CD4-positive, alpha-beta T cell (primary cell): ENCODE results near the gene MCEE. TPM values are rescaled to one million over a fixed set of nuclear protein-coding genes. Genes with fewer than 3 reads are reported as not detected.
"Not testable (repeated sequence)": the region's sequence is repeated elsewhere in the genome, so short reads cannot be mapped to it uniquely, and the experiment has no call there.

Source experiments
- ATAC-seq: fragments of 200-7000 bp; cut with Tn5 transposase; one replicate; pipeline ENCODE4 v1.10.0; 2022; ENCODE audit warnings: mild to moderate bottlenecking; ENCODE audit not compliant: poor library complexity
- CTCF ChIA-PET: fragments of 350-600 bp; sonication (Branson Sonifier 250); formaldehyde crosslinking; loops from one replicate; lab custom pipeline; 2021; ENCODE audit warnings: antibody characterized with exemption, inconsistent platforms; lab: Charles Lee
- POLR2A ChIA-PET: fragments of 350-600 bp; sonication (Branson Sonifier 250); formaldehyde crosslinking; loops from one replicate; lab custom pipeline; 2021; ENCODE audit warnings: antibody characterized with exemption, inconsistent platforms; lab: Charles Lee
- DNase-seq, 14 experiments: peaks; one replicate each; pipeline ENCODE4 v3.0.0-alpha.2; 2013 to 2020; ENCODE audit warnings: mixed read lengths in 2 of 14
- H3K27ac ChIP-seq, 2 donors: one replicate each; pipeline versions ENCODE4 v1.5.1 to v1.7.0; 2013; ENCODE audit warnings: low read length in 2 of 2, low read depth in 1 of 2, mild to moderate bottlenecking in 1 of 2
- H3K27me3 ChIP-seq, 2 experiments: 1 replicate in 1 of 2; 2 replicates in 1 of 2; pipeline versions ENCODE4 v1.6.1 to v1.7.0; 2013; ENCODE audit warnings: low read length in 2 of 2, control low read depth in 1 of 2, mild to moderate bottlenecking in 1 of 2, moderate library complexity in 1 of 2; ENCODE audit not compliant: insufficient read depth in 2 of 2, control insufficient read depth in 1 of 2
- H3K36me3 ChIP-seq: one replicate; pipeline ENCODE4 v1.6.1; 2013; ENCODE audit warnings: low read length, control low read depth; ENCODE audit not compliant: insufficient read depth
- H3K4me1 ChIP-seq: one replicate; pipeline ENCODE4 v1.6.1; 2013; ENCODE audit warnings: low read length, control low read depth; ENCODE audit not compliant: insufficient read depth
- H3K4me3 ChIP-seq: one replicate; pipeline ENCODE4 v1.5.1; 2013; ENCODE audit warnings: mild to moderate bottlenecking, low read length, moderate library complexity
- H3K9me3 ChIP-seq, 2 experiments: 1 replicate in 1 of 2; 2 replicates in 1 of 2; pipeline versions ENCODE4 v1.6.1 to v1.7.0; 2013; ENCODE audit warnings: low read length in 2 of 2, mild to moderate bottlenecking in 2 of 2, control low read depth in 1 of 2, moderate library complexity in 1 of 2; ENCODE audit not compliant: control insufficient read depth in 1 of 2, insufficient read depth in 1 of 2
- H3K27ac Mint-ChIP-seq: one replicate; pipeline ENCODE4 v1.8.0; 2020; ENCODE audit warnings: mixed read lengths
- H3K27me3 Mint-ChIP-seq: one replicate; pipeline ENCODE4 v1.8.0; 2021; ENCODE audit warnings: mixed read lengths
- H3K36me3 Mint-ChIP-seq: one replicate; pipeline ENCODE4 v1.8.0; 2021; ENCODE audit warnings: low read depth, mixed read lengths
- H3K4me1 Mint-ChIP-seq: one replicate; pipeline ENCODE4 v1.8.0; 2021; ENCODE audit warnings: low read depth, mixed read lengths
- H3K4me3 Mint-ChIP-seq: one replicate; pipeline ENCODE4 v1.8.0; 2020; ENCODE audit warnings: mild to moderate bottlenecking, mixed read lengths
- H3K9me3 Mint-ChIP-seq: one replicate; pipeline ENCODE4 v1.8.0; 2020; ENCODE audit warnings: mixed read lengths
- CTCF ChIP-seq: fragments of 200-600 bp; IDR thresholded peaks from one replicate; pipeline ENCODE4 v1.8.0; 2022; ENCODE audit warnings: antibody characterized with exemption, mild to moderate bottlenecking
- intact Hi-C, 2 experiments: fragments of 100-400 bp; cut with DNase I in 1 of 2; cut with micrococcal nuclease in 1 of 2; formaldehyde crosslinking; loops; one replicate each; pipeline versions ENCODE4 v1.15.1 to v1.9.0; 2023 to 2025; cut with DNase I, micrococcal nuclease
- total RNA-seq, 174 experiments: library from RNA in 2 of 174; stranded (reverse) in 2 of 174; gene quantifications; one replicate each; pipeline ENCODE4 v1.2.3 and lab custom pipeline; 2021 to 2026

MCEE gene
- total RNA-seq, 2 experiments from 2014 or later: 4.3 to 8.0 TPM

GRCh38 chr2:71113843-71114242 lies 16.2 kb downstream of the MCEE start:
- ChIA-PET CTCF (interaction anchor here (1.0 kb wide), 1 partner anchor 14 kb away, joined by 3 read pairs; no protein-coding TSS in a partner anchor), POLR2A (no interaction called here)
- Histone ChIP-seq H3K9me3 (no peaks in the 10 kb centered on the region), H3K27me3 (no peaks in the 10 kb centered on the region), H3K27ac (no peak overlapping the region), H3K4me1 (no peaks in the 10 kb centered on the region), H3K4me3 (no peak overlapping the region), H3K36me3 (peaks cover 25% of the 10 kb centered on the region)
- Mint-ChIP-seq H3K27ac (no peak overlapping the region), H3K4me3 (no peak overlapping the region), H3K9me3 (no peaks in the 10 kb centered on the region), H3K27me3 (no peaks in the 10 kb centered on the region), H3K4me1 (no peaks in the 10 kb centered on the region), H3K36me3 (peaks cover 49% of the 10 kb centered on the region)
- no peak for TF ChIP-seq CTCF
- DNase-seq: no peak
- intact Hi-C loops: no loop called here
- ATAC-seq: no peak

GRCh38 chr2:71108091-71108490 lies 21.9 kb downstream of the MCEE start:
- H3K27me3 Mint-ChIP-seq: no peaks in the 10 kb centered on the region
- H3K9me3 ChIP-seq: peaks cover 0 to 3% of the 10 kb centered on the region in 2 experiments
- intact Hi-C loops: no loop called here
- ChIA-PET POLR2A (no interaction called here), CTCF (no interaction called here)
- no peaks in the 10 kb centered on the region for H3K4me1 Mint-ChIP-seq
- H3K27me3 ChIP-seq: no peaks in the 10 kb centered on the region
- peaks cover 33% of the 10 kb centered on the region for H3K36me3 Mint-ChIP-seq
- peaks cover 14% of the 10 kb centered on the region for H3K36me3 ChIP-seq
- DNase-seq (no peak), ATAC-seq (no peak)
- H3K27ac Mint-ChIP-seq: no peak overlapping the region
- no peak overlapping the region for H3K4me3 Mint-ChIP-seq
- H3K27ac ChIP-seq: no peak overlapping the region
- H3K9me3 Mint-ChIP-seq: no peaks in the 10 kb centered on the region
- H3K4me3 ChIP-seq: no peak overlapping the region
- H3K4me1 ChIP-seq: no peaks in the 10 kb centered on the region
- no peak for TF ChIP-seq CTCF

- H3K27me3 Mint-ChIP-seq, CTCF ChIA-PET, H3K4me3 ChIP-seq, DNase-seq, H3K27ac Mint-ChIP-seq, H3K4me3 Mint-ChIP-seq, ATAC-seq, H3K4me1 Mint-ChIP-seq, intact Hi-C loops, H3K27me3 ChIP-seq, H3K4me1 ChIP-seq, H3K9me3 ChIP-seq, H3K27ac ChIP-seq, H3K9me3 Mint-ChIP-seq, POLR2A ChIA-PET: not testable (repeated sequence)
- H3K36me3 ChIP-seq: peaks cover 13% of the 10 kb centered on the region
- H3K36me3 Mint-ChIP-seq: peaks cover 23% of the 10 kb centered on the region
These were observed 23.6 kb downstream of the MCEE start for GRCh38 chr2:71106463-71106862.

GRCh38 chr2:71103809-71104208 lies 26.2 kb downstream of the MCEE start:
- intact Hi-C loops: no loop called here
- peaks cover under 1% of the 10 kb centered on the region for H3K36me3 Mint-ChIP-seq
- Histone ChIP-seq H3K9me3 (peaks cover 0 to 3% of the 10 kb centered on the region in 2 experiments), H3K27ac (no peak overlapping the region), H3K4me3 (no peak overlapping the region), H3K27me3 (no peaks in the 10 kb centered on the region), H3K36me3 (no peaks in the 10 kb centered on the region), H3K4me1 (no peaks in the 10 kb centered on the region)
- no peak for TF ChIP-seq CTCF
- ChIA-PET CTCF (interaction anchor here (0.9 kb wide), 1 partner anchor 12 kb away, joined by 3 read pairs; no protein-coding TSS in a partner anchor), POLR2A (no interaction called here)
- H3K4me1 Mint-ChIP-seq: no peaks in the 10 kb centered on the region
- H3K27me3 Mint-ChIP-seq: peaks cover 8% of the 10 kb centered on the region
- H3K27ac Mint-ChIP-seq: no peak overlapping the region
- H3K4me3 Mint-ChIP-seq: no peak overlapping the region
- no peaks in the 10 kb centered on the region for H3K9me3 Mint-ChIP-seq
- ATAC-seq (no peak), DNase-seq (no peak)
